ENCODE measurements around the gene SULT1A2. TPM values are rescaled to one million over a fixed set of nuclear protein-coding genes. Genes with fewer than 3 reads are reported as not detected.
"Not testable (repeated sequence)": the region's sequence is repeated elsewhere in the genome, so short reads cannot be mapped to it uniquely, and the experiment has no call there.

The SULT1A2 gene
- total RNA-seq, 1 donor from 2014 or later = not detected

DNA sequence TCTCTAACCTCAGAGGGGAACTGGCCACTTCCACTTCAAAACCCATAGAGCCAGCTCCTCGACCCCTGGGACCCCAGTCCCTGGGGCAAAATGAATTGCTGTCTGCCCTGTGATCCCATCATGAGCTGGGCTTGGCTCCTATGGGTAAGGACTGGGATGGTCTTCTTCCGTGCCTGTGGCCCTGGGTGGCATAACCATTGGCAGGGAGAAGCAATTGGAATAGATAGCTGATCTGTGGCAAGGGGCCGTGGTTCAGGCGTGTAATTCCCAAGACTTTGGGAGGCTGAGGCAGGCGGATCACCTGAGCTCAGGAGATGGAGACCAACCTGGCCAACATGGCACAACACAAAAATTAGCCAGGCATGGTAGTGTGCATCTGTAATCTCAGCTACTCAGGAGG, 4.3 kb downstream of the SULT1A2 start:
- DNase-seq (ENCODE audit: low read depth) = no peak

DNA sequence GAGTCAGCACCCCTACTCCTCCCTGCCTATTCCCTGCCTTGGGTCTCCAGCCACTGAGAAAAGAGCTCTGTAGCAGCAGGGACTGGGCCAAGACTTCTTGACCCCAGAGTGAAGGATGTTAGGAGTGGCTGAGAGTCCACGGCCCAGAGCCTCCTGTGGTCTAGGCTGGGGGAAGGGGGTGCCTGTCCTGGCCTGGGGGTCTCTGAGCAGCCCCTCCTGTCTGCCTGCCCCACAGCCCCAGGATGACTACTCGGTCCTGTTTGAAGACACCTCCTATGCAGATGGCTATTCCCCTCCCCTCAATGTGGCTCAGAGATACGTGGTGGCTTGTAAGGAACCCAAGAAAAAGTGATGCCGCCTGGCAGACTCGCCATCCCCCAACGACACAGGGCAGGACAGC, 5.5 kb downstream of the SULT1A2 start:
- no peak for DNase-seq (ENCODE audit: low read depth)

DNA sequence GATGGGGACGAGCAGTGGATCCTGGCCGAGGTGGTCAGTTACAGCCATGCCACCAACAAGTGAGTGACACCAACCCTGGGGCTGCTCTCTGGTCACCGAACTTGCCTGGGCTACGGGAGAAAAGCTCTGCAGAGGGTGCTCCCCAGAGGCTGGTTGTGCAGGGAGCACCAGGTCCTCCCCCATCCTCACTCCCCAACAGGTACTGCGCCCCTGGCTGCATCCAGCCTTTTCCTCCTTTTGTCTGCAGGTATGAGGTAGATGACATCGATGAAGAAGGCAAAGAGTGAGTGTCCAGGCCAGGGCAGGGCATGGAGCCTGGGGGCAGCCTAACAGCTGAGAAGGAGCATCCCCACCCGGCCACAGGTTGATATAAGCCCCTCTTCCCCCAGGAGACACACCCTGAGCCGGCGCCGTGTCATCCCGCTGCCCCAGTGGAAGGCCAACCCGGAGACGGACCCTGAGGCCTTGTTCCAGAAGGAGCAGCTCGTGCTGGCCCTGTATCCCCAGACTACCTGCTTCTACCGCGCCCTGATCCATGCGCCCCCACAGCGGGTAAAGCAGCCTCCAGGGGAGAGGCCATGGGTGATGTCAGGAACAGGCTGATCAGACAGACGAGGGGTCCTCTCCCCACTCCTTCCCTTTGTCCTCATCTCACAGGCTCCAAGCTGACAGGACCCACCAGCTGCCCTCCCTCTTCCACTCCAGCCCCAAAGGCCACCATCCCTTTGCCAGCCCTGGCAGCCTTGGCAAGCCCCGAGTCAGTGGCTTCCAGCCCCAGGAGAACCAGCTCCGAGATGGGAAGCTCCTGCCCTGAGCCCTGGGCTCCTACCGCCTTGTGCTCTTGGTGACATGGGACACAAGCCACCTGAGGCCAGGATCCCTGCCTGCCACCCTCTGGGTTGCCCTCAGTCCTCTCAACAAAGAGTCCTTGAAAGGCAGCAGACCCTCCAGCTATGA, 6.2 kb downstream of the SULT1A2 start:
- no peak for DNase-seq (ENCODE audit: low read depth)

DNA sequence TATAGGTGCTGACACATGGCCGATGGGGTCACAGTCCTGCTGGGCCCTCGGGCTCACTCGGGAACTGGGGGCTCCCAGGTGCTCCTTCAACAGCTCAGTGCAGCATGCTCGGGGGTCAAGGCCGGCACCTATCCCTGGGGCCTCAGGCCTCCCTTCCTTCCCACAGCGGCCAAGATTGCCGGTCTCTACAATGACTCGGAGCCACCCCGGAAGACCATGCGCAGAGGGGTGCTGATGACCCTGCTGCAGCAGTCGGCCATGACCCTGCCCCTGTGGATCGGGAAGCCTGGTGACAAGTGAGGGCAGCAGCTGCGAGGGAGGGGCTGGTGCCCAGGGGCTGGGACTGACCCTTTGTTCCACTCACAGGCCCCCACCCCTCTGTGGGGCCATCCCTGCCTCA, 6.9 kb downstream of the SULT1A2 start:
- no peak for DNase-seq (ENCODE audit: low read depth)

DNA sequence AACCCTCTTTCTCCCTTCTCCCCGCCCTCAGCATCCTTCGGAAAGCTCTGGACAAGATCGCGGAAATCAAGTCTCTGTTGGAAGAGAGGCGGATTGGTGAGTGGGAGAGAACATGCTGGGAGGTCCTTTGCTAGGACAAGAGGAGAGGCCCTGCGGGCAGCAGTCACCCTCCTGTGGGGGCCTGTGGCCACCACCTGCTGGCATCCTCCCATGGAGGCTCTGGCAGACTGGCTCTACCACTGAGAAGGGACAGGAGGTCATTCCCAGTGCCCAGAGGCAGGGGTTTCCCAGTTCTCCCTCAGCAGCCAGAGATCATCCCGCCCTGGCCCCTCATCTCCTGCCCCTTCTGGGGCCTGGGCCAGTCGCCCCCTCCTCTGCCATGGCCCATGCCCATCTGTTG, 7.8 kb downstream of the SULT1A2 start:
- no peak for DNase-seq (ENCODE audit: low read depth)

DNA sequence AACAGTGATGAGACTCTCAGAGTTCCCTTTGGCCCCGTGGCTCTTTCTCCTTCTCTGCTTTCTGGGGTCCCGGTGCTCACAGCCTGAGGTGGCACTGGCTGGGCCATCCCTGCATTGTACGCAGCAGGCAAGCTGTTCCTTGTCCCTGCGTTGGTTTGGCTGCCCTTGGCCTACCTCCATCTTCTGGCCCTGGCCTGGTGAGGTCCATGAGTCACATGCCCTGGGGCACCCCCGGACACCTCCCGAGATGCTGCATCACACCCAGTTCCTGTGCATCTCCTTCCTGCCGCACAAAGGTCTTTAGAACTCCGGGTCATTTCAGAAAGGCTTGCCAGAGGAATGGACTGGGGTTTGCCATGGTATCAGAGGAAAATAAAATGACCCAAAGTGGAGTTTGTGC, 9.5 kb downstream of the SULT1A2 start:
- DNase-seq (ENCODE audit: low read depth) = no peak

DNA sequence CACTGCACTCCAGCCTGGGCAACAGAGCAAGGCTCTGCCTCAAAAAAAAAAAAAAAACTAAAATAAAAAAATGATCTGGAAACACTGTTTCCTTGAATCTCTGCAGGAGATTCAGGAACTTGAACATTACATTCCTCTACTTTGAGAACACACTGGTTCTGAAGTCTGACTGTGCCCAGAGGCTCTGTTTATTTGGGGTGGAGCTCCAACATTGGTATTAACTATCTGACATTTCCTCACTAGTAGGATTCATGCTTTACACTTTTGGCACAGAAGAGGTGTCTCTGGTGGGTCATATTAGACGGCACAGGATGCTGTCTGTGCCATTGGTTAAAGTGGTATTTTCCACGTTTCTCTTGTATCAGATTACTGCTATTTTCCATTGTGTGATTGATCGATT, 10.4 kb downstream of the SULT1A2 start:
- no peak for DNase-seq (ENCODE audit: low read depth)

DNA sequence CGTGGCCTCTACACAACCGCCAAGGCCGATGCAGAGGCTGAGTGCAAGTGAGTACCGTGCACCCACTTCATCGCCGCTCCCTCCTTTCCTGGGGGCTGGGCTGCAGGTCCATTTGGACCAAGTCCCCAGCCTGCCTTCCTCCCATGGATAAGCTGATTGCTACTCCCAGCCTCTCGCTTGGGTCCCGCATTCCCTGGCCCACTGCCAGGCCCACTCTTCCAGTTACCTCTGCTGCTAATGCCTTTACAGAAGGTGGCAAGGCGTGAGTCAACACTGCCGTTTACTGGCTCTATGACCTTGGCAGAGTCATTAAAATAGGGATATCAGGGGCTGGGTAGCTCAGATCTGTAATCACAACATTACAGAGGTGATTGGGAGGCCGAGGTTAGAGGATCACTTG, 11.2 kb downstream of the SULT1A2 start:
- no peak for DNase-seq (ENCODE audit: low read depth)

DNA sequence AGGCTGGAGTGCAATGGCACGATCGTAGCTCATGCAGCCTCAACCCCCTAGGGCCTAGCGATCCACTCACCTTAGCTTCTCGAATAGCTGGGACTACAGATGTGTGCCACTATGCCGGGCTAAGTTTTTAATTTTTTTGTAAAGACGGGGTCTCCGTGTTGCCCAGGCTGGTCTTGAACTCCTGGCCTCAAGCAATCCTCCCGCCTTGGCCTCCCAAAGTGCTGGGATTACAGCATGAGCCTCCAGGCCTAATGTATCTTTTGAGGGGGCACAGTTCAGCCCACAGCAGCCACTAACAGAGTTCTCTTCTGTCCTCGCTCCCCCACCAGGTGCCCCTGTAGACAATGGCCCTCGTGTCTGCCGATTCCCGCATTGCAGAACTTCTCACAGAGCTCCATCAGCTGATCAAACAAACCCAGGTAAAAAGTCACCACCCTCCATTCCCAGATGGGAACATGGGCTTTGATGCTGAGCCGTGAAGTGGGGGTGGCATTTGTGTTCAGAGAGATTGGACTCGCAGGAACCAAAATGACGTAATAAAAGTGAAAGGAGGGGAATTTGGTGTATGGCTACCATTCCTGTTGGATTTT, 16.0 kb downstream of the SULT1A2 start:
- DNase-seq (ENCODE audit: low read depth) = no peak

DNA sequence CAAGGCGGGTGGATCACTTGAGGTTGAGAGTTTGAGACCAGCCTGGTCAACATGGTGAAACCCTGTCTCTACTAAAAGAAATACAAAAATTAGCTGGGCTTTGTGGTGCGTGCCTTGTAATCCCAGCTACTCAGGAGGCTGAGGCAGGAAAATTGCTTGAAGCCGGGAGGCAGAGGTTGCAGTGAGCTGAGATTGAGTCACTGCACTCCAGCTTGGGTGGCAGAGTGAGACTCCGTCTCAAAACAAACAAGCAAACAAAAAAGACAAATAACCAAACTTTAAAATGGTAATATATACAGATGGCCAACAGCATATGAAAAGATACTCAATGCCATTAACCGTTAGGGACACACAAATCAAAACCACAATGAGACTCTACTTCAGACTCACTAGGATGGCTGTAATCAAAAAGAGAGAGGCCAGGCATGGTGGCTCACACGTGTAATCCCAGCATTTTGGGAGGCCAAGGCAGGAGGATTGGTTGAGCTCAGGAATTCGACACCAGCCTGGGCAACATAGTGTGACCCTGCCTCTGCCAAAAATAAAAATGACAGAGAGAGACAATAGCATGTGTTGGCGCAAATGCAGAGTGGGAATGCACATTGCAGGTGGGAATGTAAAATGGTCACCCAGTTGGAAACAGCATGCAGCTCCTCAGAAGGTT, 21.3 kb downstream of the SULT1A2 start:
- no peak for DNase-seq (ENCODE audit: low read depth)

DNA sequence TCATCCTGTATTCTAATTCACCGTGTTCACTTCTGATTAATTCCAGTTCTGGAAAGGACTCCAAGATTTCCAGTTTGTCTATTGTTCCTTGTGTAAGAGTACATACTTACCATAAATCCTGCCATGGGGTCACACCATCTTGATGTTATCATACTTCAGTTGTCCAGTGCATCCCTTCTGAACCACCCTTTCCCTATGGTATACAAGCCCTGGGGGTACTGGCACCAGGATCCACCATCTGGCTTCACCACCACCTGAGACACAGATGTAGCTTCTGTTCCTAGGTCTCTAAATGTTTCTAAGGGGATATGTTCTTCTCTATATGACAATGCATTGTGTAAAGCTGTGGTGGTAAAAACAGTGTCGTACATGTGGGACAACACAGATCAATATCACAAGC, 21.9 kb downstream of the SULT1A2 start:
- no peak for DNase-seq (ENCODE audit: low read depth)

DNA sequence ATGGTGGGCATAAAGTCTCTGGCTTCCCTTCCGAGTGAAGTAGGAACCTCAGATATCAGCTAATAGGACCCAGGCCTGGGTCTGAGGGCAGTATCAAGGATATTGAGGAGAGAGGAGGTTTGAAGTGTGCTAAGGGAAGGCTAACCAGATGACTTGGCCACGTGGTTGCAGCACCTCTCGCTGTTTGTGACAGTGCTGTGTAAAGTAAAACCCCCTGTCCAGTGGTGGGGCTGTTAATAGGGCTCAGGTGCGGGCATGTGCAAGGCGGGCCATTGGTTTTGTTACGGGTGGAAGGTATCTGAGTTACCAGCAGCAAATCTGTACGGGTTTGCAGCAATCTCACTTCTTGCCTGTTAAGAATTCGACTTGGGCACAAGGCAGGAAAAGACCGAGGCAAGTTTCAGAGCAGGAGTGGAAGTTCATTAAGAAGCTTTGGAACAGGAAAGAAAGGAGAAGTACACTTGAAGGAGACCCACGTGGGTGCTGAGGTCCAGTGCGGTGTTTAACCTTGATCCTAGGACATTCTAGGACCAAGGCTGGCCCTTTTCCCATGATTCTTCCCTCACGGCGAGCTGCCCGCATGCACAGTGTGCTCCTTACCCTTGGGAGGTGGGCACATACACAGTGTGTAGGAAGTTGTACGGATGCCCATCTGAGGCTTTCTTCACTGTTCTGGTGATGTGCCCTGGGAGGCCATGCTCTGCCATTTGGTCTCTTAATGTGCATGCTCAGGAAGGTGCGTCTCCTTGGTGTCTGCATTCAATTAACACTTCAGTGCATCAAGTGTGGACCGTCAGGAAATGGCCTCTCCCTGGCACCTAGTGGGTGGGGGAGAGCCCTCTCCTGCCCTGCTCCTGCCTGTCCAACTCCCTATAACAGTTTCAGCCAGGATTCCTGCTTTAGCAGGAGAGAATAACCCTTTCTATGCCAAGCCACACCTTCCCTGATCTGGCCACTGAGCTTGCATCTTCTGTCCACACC, 22.8 kb downstream of the SULT1A2 start:
- no peak for DNase-seq (ENCODE audit: low read depth)

DNA sequence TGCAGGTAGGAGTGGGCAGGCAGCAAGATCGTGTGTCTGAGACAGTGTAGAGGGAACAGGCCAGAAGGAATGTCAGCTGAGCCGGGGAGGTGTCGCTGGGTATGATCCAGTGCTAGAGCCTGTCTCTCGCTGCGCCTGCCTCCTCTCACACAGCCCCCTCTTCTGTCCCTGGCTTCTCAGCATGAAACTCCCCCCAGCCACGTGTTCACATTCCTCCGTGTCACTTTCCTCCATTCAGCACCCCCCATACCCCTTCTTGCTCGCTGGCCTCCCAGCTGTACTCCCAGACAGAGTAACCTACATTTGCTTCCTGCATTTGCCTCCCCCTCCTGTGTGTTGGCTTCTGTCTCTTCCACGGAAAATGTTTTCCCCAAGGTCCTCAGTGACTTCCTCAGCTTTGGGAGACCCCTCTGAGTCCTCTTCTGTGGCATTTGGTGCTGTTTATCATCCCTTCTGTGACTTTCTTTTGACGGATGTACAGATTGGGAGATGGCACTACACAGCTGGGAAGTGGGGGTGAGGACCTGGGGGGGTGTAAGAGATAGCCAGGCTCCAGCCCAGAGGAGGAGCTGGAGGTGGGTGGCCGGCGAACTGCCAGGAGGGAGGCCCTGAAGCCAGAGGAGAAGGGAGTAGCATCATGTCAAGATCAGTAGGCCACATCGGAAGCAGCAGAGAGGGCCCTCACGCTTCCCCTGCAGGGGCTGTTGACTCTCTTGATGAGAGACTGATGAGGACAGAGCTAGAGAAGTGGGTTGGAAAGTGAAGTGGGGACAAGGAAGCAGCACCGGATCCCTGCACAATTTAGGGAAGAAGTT, 23.9 kb downstream of the SULT1A2 start:
- DNase-seq (ENCODE audit: low read depth) = no peak

DNA sequence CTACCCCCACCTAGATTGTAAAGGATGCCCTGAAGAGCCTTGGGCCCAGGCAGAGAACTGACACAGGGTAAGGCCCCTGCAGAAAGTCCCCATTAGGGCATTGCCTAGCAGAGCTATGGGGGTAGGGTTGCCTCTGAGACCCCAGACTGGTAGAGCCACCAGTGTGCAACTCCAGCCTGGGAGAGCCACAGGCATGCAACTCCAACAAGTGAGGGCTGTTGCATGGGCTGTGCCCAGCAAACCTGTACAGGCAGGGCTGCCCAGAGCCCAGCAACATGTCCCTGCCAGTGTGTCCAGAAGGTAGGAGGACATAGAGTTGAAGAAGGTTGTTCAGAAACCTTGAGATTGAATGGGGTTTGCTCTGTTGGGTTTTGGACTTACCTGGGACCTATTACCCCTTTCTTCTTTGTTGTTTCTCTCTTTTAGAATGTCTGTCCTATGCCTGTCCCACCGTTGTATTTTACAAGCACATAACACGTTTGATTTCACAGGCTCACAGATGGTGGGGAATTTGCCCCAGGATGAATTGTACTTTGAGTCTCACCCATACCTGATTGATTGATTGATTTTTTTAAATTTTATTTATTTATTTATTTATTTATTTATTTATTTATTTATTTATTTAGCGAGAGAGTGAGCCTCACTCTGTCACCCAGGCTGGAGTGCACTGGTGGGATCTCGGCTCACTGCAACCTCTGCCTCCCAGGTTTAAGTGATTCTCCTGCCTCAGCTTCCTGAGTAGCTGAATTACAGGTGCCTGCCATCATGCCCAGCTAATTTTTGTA, 26.7 kb downstream of the SULT1A2 start:
- DNase-seq (ENCODE audit: low read depth) = no peak

DNA sequence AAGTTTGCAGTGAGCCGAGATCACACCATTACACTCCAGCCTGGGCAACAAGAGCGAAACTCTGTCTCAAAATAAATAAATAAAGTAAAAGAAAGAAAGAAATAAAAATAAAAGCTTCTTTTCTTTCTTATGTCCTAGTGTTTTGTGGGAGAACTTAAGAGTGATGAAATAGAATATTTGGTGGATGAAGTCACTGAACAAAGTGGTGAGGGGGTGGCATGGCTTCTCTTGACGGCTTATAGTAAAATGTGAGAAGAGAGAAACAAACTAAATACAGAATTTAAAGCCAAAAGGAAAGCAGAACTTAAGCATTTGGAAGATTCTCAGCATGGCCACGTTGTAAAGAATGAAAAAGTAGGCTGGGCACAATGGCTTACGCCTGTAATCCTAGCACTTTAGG, 27.8 kb downstream of the SULT1A2 start:
- DNase-seq (ENCODE audit: low read depth) = no peak

DNA sequence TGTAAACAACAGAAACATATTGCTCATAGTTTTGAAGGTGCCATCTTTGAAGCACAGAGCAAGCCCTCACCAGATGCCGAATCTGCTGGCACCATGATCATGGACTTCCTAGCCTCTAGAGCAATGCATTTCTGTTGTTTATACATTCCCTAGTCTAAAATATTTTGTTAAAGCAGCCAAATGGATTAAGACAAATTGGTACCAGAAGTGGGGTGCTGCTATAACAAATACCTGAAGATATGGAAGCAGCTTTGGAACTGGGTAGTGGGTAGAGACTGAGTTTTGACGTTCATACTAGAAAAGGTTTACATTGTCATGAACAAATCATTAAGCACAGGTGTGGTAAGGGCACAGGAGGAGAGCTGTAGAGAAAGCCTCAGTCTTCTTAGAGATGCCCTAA, 29.6 kb downstream of the SULT1A2 start:
- no peak for DNase-seq (ENCODE audit: low read depth)

DNA sequence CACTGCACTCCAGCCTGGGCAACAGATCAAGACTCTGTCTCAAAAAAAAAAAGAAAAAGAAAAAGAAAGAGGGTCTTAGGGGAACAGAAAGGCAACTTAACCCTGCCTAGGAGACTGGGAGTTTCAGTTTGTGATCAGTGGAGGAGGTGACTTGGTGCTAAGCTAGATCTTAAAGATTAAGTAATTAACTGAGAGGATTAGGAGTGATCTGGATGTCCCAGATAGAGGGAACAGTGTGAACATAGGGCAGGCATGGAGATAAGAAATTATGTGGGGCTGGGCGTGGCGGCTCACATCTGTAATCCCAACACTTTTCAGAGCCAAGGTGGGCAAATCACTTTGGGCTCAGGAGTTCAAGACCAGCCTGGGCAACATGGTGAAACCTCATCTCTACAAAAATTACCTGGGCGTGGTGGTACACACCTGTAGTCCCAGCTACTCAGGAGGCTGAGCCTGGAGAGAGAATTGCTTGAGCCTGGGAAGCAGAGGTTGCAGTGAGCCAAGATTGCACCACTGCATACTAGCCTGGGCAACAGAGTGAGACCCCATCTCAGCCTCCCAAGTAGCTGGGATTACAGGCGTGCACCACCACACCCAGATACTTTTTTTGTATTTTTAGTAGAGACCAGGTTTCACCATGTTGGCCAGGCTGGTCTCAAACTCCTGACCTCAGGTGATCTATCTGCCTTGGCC, 30.5 kb downstream of the SULT1A2 start:
- DNase-seq (ENCODE audit: low read depth) = not testable (repeated sequence)

DNA sequence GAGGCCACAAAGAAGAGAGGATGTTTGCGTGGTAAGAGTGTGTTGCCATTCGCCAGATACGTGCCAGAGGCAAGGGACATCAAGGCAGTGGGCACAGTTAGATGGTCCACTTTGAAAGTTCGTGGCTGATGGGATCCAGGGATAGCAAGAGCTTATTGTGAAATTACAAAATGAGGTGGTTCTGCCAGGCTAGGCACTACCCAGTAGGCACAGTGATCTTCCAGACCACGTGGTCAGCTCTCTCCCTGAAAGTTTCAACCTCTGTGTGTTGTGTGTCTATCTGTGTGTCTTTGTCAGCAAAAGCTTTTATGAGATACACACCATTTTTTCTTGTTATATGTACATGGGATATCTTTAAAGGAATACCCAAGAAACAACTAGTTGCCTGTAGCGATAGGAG, 33.6 kb downstream of the SULT1A2 start:
- DNase-seq (ENCODE audit: low read depth) = no peak

DNA sequence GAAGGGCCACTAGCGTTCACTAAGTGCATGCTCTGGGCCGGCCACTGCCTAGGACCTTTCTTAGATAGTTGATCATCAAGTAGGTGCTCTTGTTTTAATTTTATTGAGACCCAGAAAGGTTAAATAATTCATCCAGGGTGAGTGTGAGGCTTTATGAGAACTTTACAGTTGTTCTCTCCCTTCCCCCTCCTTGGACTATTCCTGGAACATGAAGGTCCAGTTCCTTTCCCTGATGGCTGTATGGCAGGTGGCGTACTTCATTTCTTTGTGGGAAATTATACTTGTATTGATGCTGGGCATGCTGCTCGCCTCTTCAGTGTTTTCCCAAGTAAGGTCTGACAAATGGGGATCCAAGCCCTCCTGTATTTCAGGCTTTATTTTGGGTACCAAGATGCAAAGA, 34.7 kb downstream of the SULT1A2 start:
- DNase-seq (ENCODE audit: low read depth) = no peak

Data from myocyte (in vitro differentiated cells).